ENCODE results near the gene LMOD2. TPM values are rescaled to one million over a fixed set of nuclear protein-coding genes. Genes with fewer than 3 reads are reported as not detected.
A peak's percentile ranks its signal among the peaks of the same experiment; 100 is the strongest.

Gene LMOD2
- total and polyA plus RNA-seq, 12 donors, result 115 to 2,841 (median 1,023) TPM

DNA sequence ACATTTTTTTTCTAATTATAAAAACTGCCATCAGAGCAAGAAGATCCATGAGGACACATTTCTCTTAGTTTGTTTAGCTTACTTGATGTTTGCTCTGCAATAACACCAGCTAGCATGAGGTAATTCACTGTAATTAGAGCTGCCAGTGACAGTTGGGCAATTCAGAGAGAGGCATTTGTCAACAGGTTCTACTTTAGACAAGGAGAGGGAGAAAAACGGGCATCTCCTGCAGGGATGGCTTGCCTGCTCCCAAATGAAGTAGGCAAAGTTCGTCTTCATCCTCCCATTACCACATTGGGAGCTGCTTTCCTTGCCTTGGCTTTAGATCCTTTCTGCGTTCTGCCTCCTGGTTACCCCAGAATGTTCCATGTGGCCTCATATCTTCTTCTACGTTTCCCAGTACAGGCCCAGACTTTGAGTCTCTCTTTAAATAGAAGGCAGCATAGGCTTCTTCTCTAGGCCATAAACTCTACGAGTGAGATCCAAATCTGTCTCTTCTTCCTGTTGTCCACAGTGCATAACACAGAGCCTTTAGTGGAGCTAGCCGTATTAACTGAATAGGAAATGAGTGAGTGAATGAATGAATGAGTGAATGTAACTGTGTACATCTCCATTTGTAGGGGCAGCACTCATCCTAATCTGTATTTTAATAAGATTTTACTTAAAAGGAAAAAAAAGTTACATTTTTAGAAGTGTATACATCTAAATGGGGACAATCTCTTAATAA is 32.8 kb upstream of the LMOD2 start:
- peak in 1 of 2 donors; percentile 30 for DNase-seq
- TF ChIP-seq, protein P1, sequence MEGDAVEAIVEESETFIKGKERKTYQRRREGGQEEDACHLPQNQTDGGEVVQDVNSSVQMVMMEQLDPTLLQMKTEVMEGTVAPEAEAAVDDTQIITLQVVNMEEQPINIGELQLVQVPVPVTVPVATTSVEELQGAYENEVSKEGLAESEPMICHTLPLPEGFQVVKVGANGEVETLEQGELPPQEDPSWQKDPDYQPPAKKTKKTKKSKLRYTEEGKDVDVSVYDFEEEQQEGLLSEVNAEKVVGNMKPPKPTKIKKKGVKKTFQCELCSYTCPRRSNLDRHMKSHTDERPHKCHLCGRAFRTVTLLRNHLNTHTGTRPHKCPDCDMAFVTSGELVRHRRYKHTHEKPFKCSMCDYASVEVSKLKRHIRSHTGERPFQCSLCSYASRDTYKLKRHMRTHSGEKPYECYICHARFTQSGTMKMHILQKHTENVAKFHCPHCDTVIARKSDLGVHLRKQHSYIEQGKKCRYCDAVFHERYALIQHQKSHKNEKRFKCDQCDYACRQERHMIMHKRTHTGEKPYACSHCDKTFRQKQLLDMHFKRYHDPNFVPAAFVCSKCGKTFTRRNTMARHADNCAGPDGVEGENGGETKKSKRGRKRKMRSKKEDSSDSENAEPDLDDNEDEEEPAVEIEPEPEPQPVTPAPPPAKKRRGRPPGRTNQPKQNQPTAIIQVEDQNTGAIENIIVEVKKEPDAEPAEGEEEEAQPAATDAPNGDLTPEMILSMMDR (IDR thresholded peaks at IDR 0.05), result no peak
- ATAC-seq, result peak; percentile 82 to 96 (median 91)
- Histone ChIP-seq H3K36me3 (peaks cover 0 to 18% (median 0%) of the 10 kb centered on the region in 9 donors), H3K27ac (peak overlapping the region; percentile 39 to 87 (median 67)), H3K4me1 (peaks cover 0 to 21% (median 2%) of the 10 kb centered on the region in 9 donors), H3K4me3 (no peak overlapping the region), H3K9me3 (no peaks in the 10 kb centered on the region), H3K27me3 (no peaks in the 10 kb centered on the region)
- 45 to 61% methylated on average over 6 of the region's 6 CpGs for WGBS, 2 donors
- intact Hi-C loops (cut with DNase I), result no loop called here

GRCh38 chr7:123624527-123625183 is 31.0 kb upstream of the LMOD2 start:
- intact Hi-C loops (cut with DNase I), result no loop called here
- ATAC-seq (no peak), DNase-seq (peak in 1 of 2 donors; percentile 39)
- Histone ChIP-seq H3K4me3 (no peak overlapping the region), H3K4me1 (peaks cover 0 to 27% (median 4%) of the 10 kb centered on the region in 9 donors), H3K27ac (peak overlapping the region in 1 of 10 donors; percentile 85), H3K27me3 (no peaks in the 10 kb centered on the region), H3K36me3 (peaks cover 0 to 18% (median 0%) of the 10 kb centered on the region in 9 donors), H3K9me3 (no peaks in the 10 kb centered on the region)
- TF ChIP-seq, protein P1 (IDR thresholded peaks at IDR 0.05), result peak; percentile 16 to 60 (median 45)
- 64 to 71% methylated on average over 12 of the region's 12 CpGs for WGBS, 2 donors

DNA sequence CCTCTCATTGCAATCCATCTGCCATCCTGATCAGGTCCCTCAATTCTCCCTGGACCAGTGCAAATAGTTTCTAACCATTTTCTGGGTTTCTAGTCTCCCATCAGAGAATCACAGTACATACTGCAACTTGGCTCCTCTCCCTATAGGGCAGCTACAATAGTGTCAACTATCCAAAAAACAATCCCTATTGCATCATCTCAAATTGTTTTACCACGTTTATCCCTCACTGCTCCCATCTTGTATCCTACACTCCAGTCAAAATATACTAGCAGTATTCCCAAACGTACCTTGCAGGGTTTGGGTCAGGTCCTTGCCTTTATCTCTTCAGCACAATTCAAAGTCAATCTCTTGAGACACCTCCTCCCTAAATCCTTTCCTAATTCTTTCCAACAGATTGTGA is 30.4 kb upstream of the LMOD2 start:
- ATAC-seq, result no peak
- peaks cover 0 to 18% (median 0%) of the 10 kb centered on the region in 9 donors for H3K36me3 ChIP-seq
- TF ChIP-seq, protein P1 (IDR thresholded peaks at IDR 0.05), result no peak
- H3K27me3 ChIP-seq, result no peaks in the 10 kb centered on the region
- H3K4me3 ChIP-seq, result no peak overlapping the region
- H3K9me3 ChIP-seq, result no peaks in the 10 kb centered on the region
- DNase-seq, result no peak
- no peak overlapping the region for H3K27ac ChIP-seq
- intact Hi-C loops (cut with DNase I), result no loop called here
- WGBS, 2 donors, result 54 to 69% methylated on average over 2 of the region's 2 CpGs
- H3K4me1 ChIP-seq, result peaks cover 0 to 27% (median 4%) of the 10 kb centered on the region in 9 donors

DNA sequence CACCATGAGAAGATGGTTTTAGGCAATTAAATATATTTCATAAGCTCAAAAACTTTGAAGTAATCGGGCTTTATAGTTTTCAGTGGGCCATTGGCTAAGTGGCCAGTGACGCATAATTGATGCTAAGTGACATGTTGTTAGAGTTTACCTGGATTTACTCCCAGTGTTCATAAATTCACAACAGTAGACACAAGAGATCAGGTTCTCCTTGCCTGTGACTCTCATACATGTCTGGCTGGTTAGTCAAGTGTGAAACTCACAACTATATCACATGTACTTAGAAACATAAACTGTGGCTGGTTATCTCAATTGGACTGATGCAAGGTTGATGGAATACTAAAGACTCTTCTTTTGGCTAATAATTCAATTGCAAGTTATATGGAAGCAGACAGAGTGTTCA is 27.8 kb upstream of the LMOD2 start:
- no peak overlapping the region for H3K4me3 ChIP-seq
- TF ChIP-seq, protein P1 (IDR thresholded peaks at IDR 0.05), result no peak
- no peak for DNase-seq
- ATAC-seq, result no peak
- H3K9me3 ChIP-seq, result no peaks in the 10 kb centered on the region
- H3K27ac ChIP-seq, result peak overlapping the region in 1 of 10 donors; percentile 11
- peaks cover 0 to 15% (median 3%) of the 10 kb centered on the region in 9 donors for H3K4me1 ChIP-seq
- peaks cover 0 to 18% (median 0%) of the 10 kb centered on the region in 9 donors for H3K36me3 ChIP-seq
- no peaks in the 10 kb centered on the region for H3K27me3 ChIP-seq
- 88 to 97% methylated on average over 2 of the region's 2 CpGs for WGBS, 2 donors
- intact Hi-C loops (cut with DNase I), result no loop called here
